Adipose tissue (tissue), 3 donors: ENCODE measurements around the gene PPP2R3A. TPM values are rescaled to one million over a fixed set of nuclear protein-coding genes. Genes with fewer than 3 reads are reported as not detected.
"Not testable (repeated sequence)": the region's sequence is repeated elsewhere in the genome, so short reads cannot be mapped to it uniquely, and the experiment has no call there.

Experiments
- H3K27ac ChIP-seq: one replicate; pipeline ENCODE4 v1.5.1; 2013; ENCODE audit warnings: low read depth, low read length
- WGBS, 3 donors: extraction: QIAGEN DNeasy Blood & Tissue Kit; methylation state at CpG; one replicate each; pipeline ENCODE4 v1.1.7; 2013; 5-methylcytosine and 5-hydroxymethylcytosine counted together
- polyA plus RNA-seq, 3 donors: library from polyadenylated mRNA; stranded (reverse); fragments of 200-250 nt; gene quantifications; one replicate each; pipeline ENCODE4 v1.2.3, GENCODE V29; 2013
- donor health status: healthy with polysubstance abuse.
- donor health status: Bipolar disorder and iron deficiency.
- donor health status: healthy.

PPP2R3A gene, protein sequence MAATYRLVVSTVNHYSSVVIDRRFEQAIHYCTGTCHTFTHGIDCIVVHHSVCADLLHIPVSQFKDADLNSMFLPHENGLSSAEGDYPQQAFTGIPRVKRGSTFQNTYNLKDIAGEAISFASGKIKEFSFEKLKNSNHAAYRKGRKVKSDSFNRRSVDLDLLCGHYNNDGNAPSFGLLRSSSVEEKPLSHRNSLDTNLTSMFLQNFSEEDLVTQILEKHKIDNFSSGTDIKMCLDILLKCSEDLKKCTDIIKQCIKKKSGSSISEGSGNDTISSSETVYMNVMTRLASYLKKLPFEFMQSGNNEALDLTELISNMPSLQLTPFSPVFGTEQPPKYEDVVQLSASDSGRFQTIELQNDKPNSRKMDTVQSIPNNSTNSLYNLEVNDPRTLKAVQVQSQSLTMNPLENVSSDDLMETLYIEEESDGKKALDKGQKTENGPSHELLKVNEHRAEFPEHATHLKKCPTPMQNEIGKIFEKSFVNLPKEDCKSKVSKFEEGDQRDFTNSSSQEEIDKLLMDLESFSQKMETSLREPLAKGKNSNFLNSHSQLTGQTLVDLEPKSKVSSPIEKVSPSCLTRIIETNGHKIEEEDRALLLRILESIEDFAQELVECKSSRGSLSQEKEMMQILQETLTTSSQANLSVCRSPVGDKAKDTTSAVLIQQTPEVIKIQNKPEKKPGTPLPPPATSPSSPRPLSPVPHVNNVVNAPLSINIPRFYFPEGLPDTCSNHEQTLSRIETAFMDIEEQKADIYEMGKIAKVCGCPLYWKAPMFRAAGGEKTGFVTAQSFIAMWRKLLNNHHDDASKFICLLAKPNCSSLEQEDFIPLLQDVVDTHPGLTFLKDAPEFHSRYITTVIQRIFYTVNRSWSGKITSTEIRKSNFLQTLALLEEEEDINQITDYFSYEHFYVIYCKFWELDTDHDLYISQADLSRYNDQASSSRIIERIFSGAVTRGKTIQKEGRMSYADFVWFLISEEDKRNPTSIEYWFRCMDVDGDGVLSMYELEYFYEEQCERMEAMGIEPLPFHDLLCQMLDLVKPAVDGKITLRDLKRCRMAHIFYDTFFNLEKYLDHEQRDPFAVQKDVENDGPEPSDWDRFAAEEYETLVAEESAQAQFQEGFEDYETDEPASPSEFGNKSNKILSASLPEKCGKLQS (N-terminal part only)
- polyA plus RNA-seq, result 1 to 10 TPM; 1.7 to 3.1 (median 2.6) TPM

DNA sequence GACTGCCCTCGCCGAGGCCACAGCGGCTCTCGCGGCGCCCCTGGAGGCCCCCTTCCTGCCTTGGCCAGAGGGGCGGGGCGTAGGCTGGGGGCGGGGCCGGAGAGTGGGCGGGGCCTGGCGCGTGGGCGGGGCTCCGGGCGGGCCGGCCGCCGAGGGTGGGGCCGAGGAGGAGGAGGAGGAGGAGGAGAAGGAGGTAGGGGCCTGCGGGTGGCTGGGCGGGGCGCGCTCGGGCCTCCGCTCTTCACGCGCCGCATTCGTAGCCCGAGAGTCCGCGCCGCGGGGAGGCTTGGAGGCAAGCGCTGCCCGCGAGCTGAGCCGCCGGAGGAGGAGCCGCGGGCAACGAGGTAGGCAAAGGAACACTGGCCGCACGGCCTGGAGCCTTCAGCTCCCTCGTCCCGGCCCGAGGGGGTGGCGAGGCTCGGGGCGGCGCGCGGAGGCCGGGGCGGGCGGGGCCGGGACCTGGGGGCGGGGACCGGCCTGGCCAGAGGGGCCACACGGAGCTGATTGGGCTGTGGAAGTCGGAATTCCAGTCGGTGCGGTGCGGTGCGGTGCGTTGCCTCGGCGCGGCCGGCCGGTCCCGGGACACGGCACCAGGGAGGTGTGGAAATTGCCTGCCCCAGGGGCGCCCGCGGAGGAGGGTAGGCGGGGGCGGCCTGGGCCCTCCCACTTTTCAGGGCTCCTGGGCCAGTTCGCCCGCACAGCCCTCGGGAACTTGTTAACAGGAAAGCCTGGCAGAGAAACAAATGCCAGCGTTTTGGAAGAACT lies at the start of gene PPP2R3A:
Gene PPP2R3A (plus strand): TSS at position 223 of the 765 bp plus-strand sequence. CDS start 35,771 bp downstream, outside the sequence.
- 0 to 1% (median 0%) methylated on average over 49 to 83 of the region's 83 CpGs for WGBS, 3 donors

DNA sequence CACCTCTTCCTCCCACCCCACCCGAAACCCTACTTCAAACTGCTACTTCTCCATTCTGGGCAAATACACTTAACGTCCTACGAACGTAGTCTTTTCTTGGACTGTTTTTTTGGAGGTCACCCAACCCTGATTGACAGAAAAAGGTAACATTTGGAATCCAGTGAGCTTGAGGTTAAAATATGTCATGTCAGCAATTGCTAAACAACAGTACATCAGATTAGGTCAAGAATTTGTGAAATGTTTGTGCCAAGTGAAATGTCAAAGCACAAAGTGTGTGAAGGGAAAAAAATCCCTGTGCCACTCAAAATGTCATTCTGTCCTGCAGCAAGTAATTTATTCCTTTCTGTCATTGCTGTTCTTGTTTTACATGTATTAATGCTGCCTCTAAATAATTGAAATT lies 49.2 kb upstream of the PPP2R3A start:
- WGBS, 3 donors, result 53 to 68% (median 55%) methylated on average over 4 of the region's 4 CpGs
- H3K27ac ChIP-seq, result no peak overlapping the region

More for the DNA sequence above, at the start of gene PPP2R3A:
- no peak within 1 kb of the TSS for H3K27ac ChIP-seq

DNA sequence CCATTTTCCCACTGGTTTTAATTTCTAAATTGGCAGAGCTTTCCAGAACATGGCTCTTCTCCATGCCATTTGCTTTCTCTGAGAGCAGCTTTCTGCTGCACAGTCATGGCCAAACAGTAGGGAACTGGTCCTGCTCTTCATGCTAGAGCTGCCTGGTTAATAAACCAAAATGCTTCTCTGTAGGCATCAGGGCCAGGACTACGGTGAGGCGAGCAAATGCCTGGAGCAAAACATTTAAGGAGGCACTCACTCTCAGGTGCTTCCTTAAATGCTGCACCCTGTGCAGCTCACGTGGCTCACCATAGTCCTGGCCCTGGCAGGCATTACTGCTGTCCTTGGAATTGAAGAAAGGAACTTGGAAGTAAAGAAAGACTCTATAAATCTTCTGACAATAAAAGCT lies 48.5 kb upstream of the PPP2R3A start:
- H3K27ac ChIP-seq, result no peak overlapping the region
- 39 to 47% (median 42%) methylated on average over 3 of the region's 3 CpGs for WGBS, 3 donors

DNA sequence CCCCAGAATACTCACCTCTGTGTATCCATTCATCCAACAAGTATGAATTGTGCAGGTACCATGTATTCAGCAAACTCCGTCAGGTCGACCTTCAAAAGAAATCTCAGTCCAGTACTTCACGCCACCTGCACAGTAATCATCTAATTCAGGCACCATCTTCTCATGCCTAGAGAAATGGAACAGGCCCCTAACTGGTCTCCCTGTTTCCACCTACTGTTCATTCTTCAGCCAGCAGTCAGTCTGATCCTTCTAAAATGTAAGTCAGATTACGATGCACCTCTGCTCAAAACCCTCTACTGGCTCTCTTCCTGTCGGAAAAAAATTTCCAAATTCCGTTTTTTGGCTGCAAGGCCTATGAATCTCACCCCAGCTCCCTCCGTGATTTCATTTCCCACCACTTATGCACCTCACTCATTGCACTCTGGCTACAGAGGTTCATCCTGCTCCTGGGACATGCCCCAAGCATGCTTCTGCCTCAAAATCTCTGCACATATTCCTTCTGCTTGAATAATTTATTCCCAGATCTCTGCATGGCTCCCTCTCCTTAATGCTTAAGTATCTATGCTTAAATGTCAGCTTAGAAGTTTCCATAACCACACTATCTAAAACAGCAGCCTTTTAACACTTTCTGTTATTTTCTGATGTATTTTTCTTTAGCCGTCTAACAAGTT lies 47.5 kb upstream of the PPP2R3A start:
- 85 to 90% (median 90%) methylated on average over 8 of the region's 8 CpGs for WGBS, 3 donors

DNA sequence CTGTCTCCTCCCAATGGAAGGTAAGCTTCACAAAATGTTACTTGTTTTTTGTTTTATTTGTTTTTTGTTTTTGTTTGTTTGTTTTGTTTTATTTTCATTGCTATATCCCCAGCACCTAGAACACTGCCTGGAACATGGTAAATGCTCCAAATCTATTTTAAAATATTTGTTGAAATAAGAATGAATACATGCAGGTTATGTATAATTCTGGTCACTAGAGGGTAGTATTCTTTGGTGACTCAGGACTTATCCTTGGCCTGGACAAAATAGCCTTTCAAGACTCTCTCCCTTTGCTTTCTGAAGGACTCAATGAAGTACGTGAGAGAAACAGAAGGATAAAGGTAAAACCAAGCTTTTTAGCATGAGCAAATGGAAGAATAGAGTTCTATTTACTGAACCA lies 46.9 kb upstream of the PPP2R3A start:
- no peak overlapping the region for H3K27ac ChIP-seq
- 21 to 39% (median 28%) methylated on average over 1 of the region's 1 CpG for WGBS, 3 donors

More for the DNA sequence above, 47.5 kb upstream of the PPP2R3A start:
- no peak overlapping the region for H3K27ac ChIP-seq

DNA sequence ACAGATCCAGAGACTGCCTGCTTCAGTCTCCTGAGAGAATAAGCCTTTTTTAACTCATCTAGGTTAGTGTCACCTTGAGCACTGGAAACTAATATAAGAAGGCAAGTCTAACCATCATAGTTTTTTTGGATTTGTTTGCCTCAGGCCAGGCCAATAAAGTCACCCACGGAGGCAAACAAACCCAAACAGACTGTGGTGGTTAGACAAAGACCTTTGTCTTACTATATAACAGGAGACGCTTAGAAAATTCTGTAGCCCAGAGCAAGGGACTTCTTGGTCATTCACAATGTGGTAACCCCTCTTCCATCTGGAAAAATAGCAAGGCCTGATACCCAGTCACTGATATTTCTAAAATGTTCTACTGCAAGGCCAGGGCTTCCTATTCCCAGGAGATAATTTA lies 45.3 kb upstream of the PPP2R3A start:
- no peak overlapping the region for H3K27ac ChIP-seq
- 73 to 94% (median 84%) methylated on average over 2 of the region's 2 CpGs for WGBS, 3 donors

DNA sequence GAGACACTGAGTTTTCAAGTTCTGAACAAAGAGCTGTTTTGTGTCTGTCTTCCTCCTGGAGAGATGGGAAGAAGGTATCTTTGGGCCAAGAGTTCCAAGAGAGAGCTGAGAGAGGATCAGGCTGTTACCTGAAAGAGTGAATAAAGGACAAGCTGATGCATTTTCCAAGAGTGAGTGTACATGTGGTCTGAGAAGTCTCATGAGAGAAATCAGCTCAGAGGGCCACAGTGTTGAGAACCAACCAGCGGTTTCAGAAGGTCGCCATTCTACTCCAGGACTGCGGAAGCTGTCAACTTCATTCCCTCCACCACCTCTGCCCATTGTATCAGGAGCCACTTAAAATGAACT lies 42.7 kb upstream of the PPP2R3A start:
- WGBS, 3 donors, result 92 to 94% (median 93%) methylated on average over 3 of the region's 3 CpGs
- no peak overlapping the region for H3K27ac ChIP-seq

DNA sequence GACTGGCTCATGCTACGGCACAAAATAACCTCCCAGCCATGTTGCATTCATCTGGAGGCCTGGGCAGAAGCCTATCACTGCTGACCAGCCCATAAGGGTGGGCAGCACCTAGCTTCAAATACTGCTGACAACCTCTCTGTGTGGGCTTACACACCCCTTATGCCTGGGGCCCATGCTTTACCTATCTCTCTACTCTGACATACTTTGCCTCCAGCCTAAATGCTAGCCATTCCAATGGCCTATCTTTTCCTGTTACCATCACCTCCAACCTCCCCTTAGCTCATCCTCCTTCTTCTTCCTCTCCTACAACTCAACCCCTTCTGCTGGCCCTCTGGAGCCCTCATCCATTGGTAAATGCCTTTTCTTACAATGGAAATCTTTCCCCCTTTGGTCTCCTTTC lies 41.0 kb upstream of the PPP2R3A start:
- 83 to 93% (median 90%) methylated on average over 1 of the region's 1 CpG for WGBS, 3 donors
- H3K27ac ChIP-seq, result no peak overlapping the region

DNA sequence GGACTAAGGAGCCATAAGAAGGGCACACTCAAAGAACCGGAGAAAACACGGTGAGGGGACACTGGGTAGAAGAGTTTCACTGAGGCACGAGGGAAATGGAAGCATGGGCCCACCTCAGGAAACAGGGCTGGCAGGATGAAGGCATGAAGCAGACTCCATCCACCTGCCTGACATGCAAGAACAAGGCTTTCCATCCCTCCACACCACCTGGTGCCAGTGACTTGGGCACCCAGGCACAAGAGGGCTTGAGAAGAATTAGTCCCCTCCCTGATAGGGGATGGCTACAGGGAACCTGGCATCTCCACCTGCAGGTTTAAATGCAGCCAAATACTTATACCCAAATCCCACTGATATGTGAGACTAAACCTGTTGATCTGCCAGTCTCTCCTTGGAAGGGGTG lies 38.9 kb upstream of the PPP2R3A start:
- no peak overlapping the region for H3K27ac ChIP-seq
- WGBS, 3 donors, result 86 to 88% (median 88%) methylated on average over 3 of the region's 3 CpGs

DNA sequence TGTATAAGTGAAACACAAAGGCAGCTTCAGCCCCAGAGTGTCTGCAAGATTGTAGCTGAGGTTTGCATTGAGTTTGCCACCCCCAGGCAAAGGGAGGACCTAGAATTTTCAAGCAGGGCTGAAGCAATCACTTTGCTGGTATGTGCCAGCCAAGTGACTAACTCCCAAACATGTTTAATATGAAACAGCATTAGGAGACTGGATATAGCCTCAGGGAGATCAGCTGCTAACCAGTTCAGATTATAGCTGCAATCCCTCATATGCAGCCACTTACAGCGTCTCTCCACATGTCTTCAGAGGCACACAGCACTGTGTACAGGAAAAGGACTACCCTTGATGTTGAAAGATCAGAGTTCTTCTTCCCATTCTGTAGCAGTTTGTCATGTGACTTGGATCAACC lies 38.4 kb upstream of the PPP2R3A start:
- 72 to 75% (median 72%) methylated on average over 1 of the region's 1 CpG for WGBS, 3 donors
- no peak overlapping the region for H3K27ac ChIP-seq

DNA sequence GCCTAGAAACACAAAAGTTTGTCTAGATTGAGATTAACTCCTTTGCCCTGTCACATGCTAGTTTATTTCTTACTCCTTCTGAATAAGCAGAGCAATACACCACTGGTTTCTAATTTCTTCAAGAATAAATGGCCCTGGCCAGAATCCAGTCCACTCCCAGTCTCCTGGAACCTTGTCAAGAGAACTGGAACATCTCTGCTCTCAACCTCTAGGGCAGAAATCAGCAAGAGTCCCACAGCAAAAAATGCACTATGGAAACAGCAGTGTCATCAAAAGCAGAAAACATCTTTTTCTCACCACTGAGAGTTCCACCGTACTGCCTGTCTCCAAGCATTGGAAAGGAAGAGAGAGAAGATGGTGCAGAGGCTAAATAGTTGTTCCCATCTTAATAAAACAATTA lies 35.9 kb upstream of the PPP2R3A start:
- no peak overlapping the region for H3K27ac ChIP-seq
- WGBS, 3 donors, result 50 to 88% (median 59%) methylated on average over 1 of the region's 1 CpG

DNA sequence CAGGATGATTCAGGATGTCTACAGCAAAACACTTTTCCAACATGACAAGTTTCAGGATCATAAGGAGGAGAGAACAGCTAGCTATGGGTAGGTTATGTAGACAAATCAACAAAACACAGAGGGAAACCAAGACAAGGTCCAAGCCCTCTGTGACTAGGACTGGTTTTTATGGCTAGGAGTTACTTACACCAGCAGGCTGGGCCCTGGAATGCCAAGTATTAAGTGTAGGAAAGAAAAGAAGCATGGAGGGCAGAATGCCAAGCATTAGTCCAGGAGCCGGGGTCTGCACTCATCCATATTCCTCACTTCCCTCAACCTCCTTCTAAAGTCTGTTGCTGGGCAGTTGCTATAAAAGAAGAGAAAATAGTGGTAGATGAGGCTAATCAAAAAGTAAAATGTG lies 35.3 kb upstream of the PPP2R3A start:
- no peak overlapping the region for H3K27ac ChIP-seq
- 56 to 73% (median 67%) methylated on average over 1 of the region's 1 CpG for WGBS, 3 donors

DNA sequence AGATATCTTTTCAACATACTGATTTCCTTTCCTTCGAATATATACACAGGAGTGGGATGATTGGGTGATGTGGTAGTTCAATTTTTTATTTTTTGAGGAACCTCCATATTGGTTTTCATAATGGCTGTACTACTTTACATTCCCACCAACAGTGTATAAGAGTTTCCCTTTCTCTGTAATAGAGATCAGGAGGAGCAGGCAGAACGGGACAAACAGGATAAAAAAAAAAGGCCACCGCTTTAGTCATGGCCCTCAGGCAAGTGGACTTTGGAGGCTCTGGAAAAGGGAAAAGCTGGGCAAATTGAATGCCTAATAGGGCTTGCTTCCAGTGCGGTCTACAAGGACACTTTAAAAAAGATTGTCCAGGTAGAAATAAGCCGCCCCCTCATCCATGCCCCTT lies 30.4 kb upstream of the PPP2R3A start:
- H3K27ac ChIP-seq, result not testable (repeated sequence)
- 81 to 88% (median 87%) methylated on average over 4 to 5 of the region's 5 CpGs for WGBS, 3 donors

DNA sequence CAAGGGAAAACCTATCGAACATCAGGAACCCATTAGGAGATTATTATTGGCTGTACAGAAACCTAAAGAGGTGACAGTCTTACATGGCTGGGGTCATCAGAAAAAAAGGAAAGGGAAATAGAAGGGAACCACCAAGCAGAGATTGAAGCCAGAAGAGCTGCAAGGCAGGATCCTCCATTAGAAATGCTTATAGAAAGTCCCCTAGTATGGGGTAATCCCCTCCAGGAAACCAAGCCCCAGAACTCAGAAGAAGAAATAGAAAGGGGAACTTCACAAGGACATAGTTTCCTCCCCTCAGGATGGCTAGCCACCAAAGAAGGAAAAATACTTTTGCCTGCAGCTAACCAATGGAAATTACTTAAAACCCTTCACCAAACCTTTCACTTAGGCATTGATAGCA lies 27.8 kb upstream of the PPP2R3A start:
- whole genome bisulfite sequencing, 3 donors, result 86 to 97% (median 92%) methylated on average over 1 of the region's 1 CpG
- H3K27ac ChIP-seq, result not testable (repeated sequence)

DNA sequence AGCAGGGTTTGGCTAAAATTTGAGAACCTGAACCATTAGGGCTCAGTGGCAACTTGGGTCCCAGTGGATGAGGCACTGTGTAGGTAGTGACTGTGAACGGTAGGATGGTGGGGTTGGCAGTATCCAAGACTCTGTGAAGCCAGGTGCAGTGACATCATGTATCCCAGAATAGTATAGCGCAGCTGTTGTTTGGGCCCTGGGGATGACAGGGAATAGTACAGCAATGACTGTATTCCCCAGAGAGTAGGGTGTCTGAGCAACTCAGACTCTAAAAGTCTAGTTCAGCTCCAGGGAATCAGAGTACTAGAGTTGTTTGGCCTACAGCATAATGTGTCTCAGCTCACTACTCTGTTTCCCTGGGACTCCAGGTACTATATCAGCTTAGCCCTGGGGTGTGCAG lies 20.7 kb upstream of the PPP2R3A start:
- H3K27ac ChIP-seq, result no peak overlapping the region
- 81 to 91% (median 91%) methylated on average over 2 of the region's 2 CpGs for WGBS, 3 donors

DNA sequence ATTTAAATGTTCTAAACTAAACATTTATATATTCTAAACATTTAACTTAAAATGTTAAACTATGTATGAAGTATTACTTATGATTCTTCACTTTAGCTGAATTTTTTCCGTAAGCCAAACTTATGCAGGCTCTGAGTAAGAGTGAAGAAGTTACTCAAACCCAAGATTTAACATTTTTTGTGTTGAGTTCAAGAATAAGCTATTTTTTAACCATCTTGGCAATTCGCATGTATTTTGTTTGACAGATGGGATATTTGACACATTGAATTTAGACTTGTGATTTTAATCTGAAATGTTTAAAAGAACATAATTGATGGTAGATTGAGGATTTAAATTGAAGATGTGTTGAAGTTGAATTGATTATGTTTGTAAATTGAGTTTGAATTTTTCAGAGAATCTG lies 14.6 kb upstream of the PPP2R3A start:
- WGBS, 3 donors, result 84 to 91% (median 89%) methylated on average over 2 of the region's 2 CpGs
- no peak overlapping the region for H3K27ac ChIP-seq

DNA sequence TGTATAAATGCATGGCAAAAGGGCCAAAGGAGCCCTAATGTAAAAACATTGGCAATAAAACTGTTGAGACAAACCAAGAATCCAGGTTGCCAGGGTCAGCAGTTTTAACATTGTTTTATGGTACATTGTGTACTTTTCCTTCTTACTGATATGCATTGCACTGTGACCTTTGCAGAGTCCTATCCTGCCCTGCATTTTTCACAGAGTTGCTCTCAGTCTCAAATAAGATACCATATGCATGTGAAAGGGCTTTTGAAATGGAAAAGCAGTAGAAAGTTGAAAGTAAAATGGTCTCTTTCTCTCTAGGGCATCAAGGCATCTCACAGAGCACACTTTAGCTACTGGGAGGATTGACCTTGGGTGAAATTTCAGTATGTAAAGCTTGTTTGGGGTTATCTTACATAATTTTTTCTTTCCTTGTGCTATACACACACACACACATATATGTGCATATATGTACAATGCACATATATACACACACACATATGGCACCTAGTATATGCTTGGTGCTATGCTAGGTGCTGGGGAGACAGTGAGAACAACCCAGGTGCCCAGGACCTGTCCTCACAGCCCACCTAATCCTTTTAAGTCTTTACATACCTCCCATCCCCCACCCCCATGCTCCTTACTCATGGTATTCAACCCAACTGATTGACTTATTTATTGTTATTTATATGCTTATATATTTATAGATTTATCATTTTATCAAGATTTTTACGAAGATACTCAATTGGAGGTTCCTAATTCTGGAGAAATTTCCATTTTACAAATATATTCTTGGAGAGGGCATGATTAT lies 1.2 kb upstream of the PPP2R3A start:
- H3K27ac ChIP-seq, result no peak overlapping the region
- 70 to 89% (median 87%) methylated on average over 1 of the region's 1 CpG for WGBS, 3 donors
